Kidney epithelial cell (primary cell): ENCODE measurements around the gene NDUFA3. TPM values are rescaled to one million over a fixed set of nuclear protein-coding genes. Genes with fewer than 3 reads are reported as not detected.

ENCODE experiments used
- DNase-seq: peaks from one replicate; pipeline ENCODE4 v3.0.0-alpha.2; 2010; ENCODE audit warnings: low read depth
- H3K27me3 ChIP-seq: 2 replicates; pipeline ENCODE4 v1.6.0; 2011; ENCODE audit warnings: low read length; ENCODE audit not compliant: control insufficient read depth, insufficient read depth
- H3K36me3 ChIP-seq: 2 replicates; pipeline ENCODE4 v1.5.1; 2011; ENCODE audit warnings: low read length; ENCODE audit not compliant: control insufficient read depth, insufficient read depth
- H3K4me3 ChIP-seq: 2 replicates; pipeline ENCODE4 v1.5.1; 2011; ENCODE audit warnings: low read depth, mild to moderate bottlenecking, control low read depth, low read length
- CTCF ChIP-seq: IDR thresholded peaks from 2 replicates; pipeline ENCODE4 v1.5.1; 2011; ENCODE audit warnings: mild to moderate bottlenecking, moderate library complexity, low read length, control low read depth, inconsistent platforms; ENCODE audit not compliant: insufficient read depth, poor library complexity, severe bottlenecking
- total RNA-seq: library from RNA; depleted of rRNA; stranded (reverse); fragments of >200 nt; gene quantifications from 2 replicates; pipeline ENCODE4 v1.2.3, GENCODE V29; 2015

Gene NDUFA3
- total RNA-seq, 1 donor from 2014 or later: 39.4 TPM

- no peak for TF ChIP-seq CTCF
- no peak for DNase-seq
- H3K4me3 ChIP-seq: no peak overlapping the region
- peaks cover 2% of the 10 kb centered on the region for H3K36me3 ChIP-seq
- H3K27me3 ChIP-seq: no peaks in the 10 kb centered on the region
Measured at GRCh38 chr19:54106716-54107115, 4.1 kb downstream of the NDUFA3 start.

GRCh38 chr19:54107876-54108490 lies 5.3 kb downstream of the NDUFA3 start:
- no peak for DNase-seq
- Histone ChIP-seq H3K4me3 (no peak overlapping the region), H3K36me3 (peaks cover 2% of the 10 kb centered on the region), H3K27me3 (no peaks in the 10 kb centered on the region)
- TF ChIP-seq CTCF: no peak

- Histone ChIP-seq H3K36me3 (peaks cover 2% of the 10 kb centered on the region), H3K4me3 (no peak overlapping the region), H3K27me3 (no peaks in the 10 kb centered on the region)
- DNase-seq: no peak
- TF ChIP-seq CTCF: no peak
Measured at GRCh38 chr19:54108496-54108895, 5.8 kb downstream of the NDUFA3 start.

GRCh38 chr19:54109651-54110050 lies 7.0 kb downstream of the NDUFA3 start:
- no peak for DNase-seq
- no peak for TF ChIP-seq CTCF
- no peak overlapping the region for H3K4me3 ChIP-seq
- H3K36me3 ChIP-seq: peaks cover 2% of the 10 kb centered on the region
- H3K27me3 ChIP-seq: no peaks in the 10 kb centered on the region

GRCh38 chr19:54114340-54115108 lies 11.9 kb downstream of the NDUFA3 start:
- Histone ChIP-seq H3K36me3 (no peaks in the 10 kb centered on the region), H3K27me3 (no peaks in the 10 kb centered on the region), H3K4me3 (peak overlapping the region; percentile 66)
- DNase-seq: no peak
- TF ChIP-seq CTCF: no peak
